Caco-2 (cell line): Measurements from ENCODE around the gene LYZL4. TPM values are rescaled to one million over a fixed set of nuclear protein-coding genes. Genes with fewer than 3 reads are reported as not detected.
A peak's percentile ranks its signal among the peaks of the same experiment; 100 is the strongest.

Experiments used
- BruUV-seq: library from RNA; stranded (reverse); fragments of 400-500 nt; replicated peaks from 2 replicates; lab custom pipeline; 2021; lab: Mats Ljungman, UMichigan
- CTCF ChIA-PET: fragments of 300-600 bp; sonication (Branson Sonifier 250); formaldehyde crosslinking; loops from one replicate; lab custom pipeline; 2022; ENCODE audit warnings: antibody characterized with exemption; lab: Charles Lee
- POLR2A ChIA-PET: fragments of 300-600 bp; sonication (Branson Sonifier 250); formaldehyde crosslinking; loops from one replicate; lab custom pipeline; 2022; ENCODE audit warnings: antibody characterized with exemption; lab: Charles Lee
- DNase-seq, 2 experiments: peaks; one replicate each; pipeline versions ENCODE4 v3.0.0 to v3.0.0-alpha.2; 2020 to 2022
- H3K27me3 ChIP-seq: replicated peaks from 2 replicates; pipeline ENCODE4 v1.6.0; 2011; ENCODE audit warnings: low read length; ENCODE audit not compliant: control insufficient read depth, insufficient read depth
- H3K36me3 ChIP-seq: 2 replicates; pipeline ENCODE4 v1.5.1; 2011; ENCODE audit warnings: low read length; ENCODE audit not compliant: control insufficient read depth, insufficient read depth
- H3K4me1 ChIP-seq: fragments of 250-450 bp; sonication (Bioruptor Pico); 2 replicates; pipeline ENCODE4 v1.5.1; 2020; ENCODE audit warnings: mild to moderate bottlenecking
- H3K4me3 ChIP-seq: 2 replicates; pipeline ENCODE4 v1.5.1; 2011; ENCODE audit warnings: low read depth, mild to moderate bottlenecking, control low read depth, low read length
- H3K9me3 ChIP-seq: fragments of 250-450 bp; sonication (Bioruptor Pico); 2 replicates; pipeline ENCODE4 v1.5.1; 2020; ENCODE audit warnings: mild to moderate bottlenecking, moderate library complexity
- H3K27ac Mint-ChIP-seq: one replicate; pipeline ENCODE4 v1.8.0; 2022; ENCODE audit warnings: mixed read lengths; ENCODE audit not compliant: unreplicated experiment
- H3K27me3 Mint-ChIP-seq: one replicate; pipeline ENCODE4 v1.8.0; 2022; ENCODE audit warnings: mixed read lengths; ENCODE audit not compliant: insufficient read depth, unreplicated experiment
- H3K36me3 Mint-ChIP-seq: one replicate; pipeline ENCODE4 v1.8.0; 2022; ENCODE audit warnings: mild to moderate bottlenecking, mixed read lengths; ENCODE audit not compliant: insufficient read depth, unreplicated experiment
- H3K4me1 Mint-ChIP-seq: one replicate; pipeline ENCODE4 v1.8.0; 2022; ENCODE audit warnings: low read depth, mixed read lengths; ENCODE audit not compliant: unreplicated experiment
- H3K4me3 Mint-ChIP-seq: one replicate; pipeline ENCODE4 v1.8.0; 2022; ENCODE audit warnings: mild to moderate bottlenecking, moderate library complexity, mixed read lengths; ENCODE audit not compliant: unreplicated experiment
- H3K9me3 Mint-ChIP-seq: one replicate; pipeline ENCODE4 v1.8.0; 2022; ENCODE audit warnings: mixed read lengths; ENCODE audit not compliant: unreplicated experiment
- intact Hi-C: fragments of 100-400 bp; cut with micrococcal nuclease; formaldehyde crosslinking; loops from one replicate; pipeline ENCODE4 v1.10.0; 2022; ENCODE audit not compliant: unreplicated experiment
- total RNA-seq: library from RNA; stranded (reverse); gene quantifications from 2 replicates; pipeline ENCODE4 v1.2.3, GENCODE V29; 2022
- TF ChIP-seq, protein P1 (sequence below), 2 experiments: fragments of 200-600 bp in 1 of 2; IDR thresholded peaks; 1 replicate in 1 of 2; 2 replicates in 1 of 2; pipeline versions ENCODE4 v1.5.1 to v1.8.0; 2011 to 2022; ENCODE audit warnings: antibody characterized with exemption in 1 of 2, control low read depth in 1 of 2, inconsistent platforms in 1 of 2, low read depth in 1 of 2, low read length in 1 of 2, mild to moderate bottlenecking in 1 of 2, moderate library complexity in 1 of 2; ENCODE audit not compliant: insufficient read depth in 1 of 2, severe bottlenecking in 1 of 2, unreplicated experiment in 1 of 2

The LYZL4 gene
- total RNA-seq, 1 experiment from 2014 or later = not detected

DNA sequence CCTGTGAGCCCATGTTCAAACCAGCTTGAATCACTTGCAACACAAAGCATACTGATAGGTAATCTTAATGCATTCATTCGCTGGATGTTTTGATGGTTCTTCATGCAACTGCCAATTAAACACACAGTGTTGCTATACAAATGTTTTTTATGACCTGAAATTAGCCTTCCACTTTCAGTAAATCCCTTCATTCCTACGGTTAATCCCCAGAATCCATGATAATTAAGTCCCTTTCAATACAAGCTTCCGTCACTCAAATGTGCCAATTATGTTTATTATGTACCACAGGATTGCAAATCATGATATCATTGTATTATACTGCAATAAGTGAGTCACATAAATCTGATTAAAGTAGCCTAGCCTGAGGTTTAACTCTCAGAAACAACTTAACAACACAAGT, 14.5 kb upstream of the LYZL4 start:
- Mint-ChIP-seq H3K27me3 (no peaks in the 10 kb centered on the region), H3K36me3 (no peaks in the 10 kb centered on the region), H3K27ac (no peak overlapping the region), H3K9me3 (peaks cover 8% of the 10 kb centered on the region), H3K4me3 (no peak overlapping the region), H3K4me1 (peaks cover 8% of the 10 kb centered on the region)
- Histone ChIP-seq H3K36me3 (no peaks in the 10 kb centered on the region), H3K4me1 (peaks cover 24% of the 10 kb centered on the region), H3K9me3 (no peaks in the 10 kb centered on the region), H3K4me3 (no peak overlapping the region), H3K27me3 (no peaks in the 10 kb centered on the region)
- DNase-seq = no peak
- ChIA-PET POLR2A (no interaction called here), CTCF (no interaction called here)
- intact Hi-C loops = no loop called here
- TF ChIP-seq, protein P1, sequence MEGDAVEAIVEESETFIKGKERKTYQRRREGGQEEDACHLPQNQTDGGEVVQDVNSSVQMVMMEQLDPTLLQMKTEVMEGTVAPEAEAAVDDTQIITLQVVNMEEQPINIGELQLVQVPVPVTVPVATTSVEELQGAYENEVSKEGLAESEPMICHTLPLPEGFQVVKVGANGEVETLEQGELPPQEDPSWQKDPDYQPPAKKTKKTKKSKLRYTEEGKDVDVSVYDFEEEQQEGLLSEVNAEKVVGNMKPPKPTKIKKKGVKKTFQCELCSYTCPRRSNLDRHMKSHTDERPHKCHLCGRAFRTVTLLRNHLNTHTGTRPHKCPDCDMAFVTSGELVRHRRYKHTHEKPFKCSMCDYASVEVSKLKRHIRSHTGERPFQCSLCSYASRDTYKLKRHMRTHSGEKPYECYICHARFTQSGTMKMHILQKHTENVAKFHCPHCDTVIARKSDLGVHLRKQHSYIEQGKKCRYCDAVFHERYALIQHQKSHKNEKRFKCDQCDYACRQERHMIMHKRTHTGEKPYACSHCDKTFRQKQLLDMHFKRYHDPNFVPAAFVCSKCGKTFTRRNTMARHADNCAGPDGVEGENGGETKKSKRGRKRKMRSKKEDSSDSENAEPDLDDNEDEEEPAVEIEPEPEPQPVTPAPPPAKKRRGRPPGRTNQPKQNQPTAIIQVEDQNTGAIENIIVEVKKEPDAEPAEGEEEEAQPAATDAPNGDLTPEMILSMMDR (IDR thresholded peaks at IDR 0.05; ENCODE audit: insufficient read depth in 1 of 2, low read depth in 1 of 2, low read length in 1 of 2, severe bottlenecking in 1 of 2, unreplicated experiment in 1 of 2) = no peak
- no TSS peak for BruUV-seq

DNA sequence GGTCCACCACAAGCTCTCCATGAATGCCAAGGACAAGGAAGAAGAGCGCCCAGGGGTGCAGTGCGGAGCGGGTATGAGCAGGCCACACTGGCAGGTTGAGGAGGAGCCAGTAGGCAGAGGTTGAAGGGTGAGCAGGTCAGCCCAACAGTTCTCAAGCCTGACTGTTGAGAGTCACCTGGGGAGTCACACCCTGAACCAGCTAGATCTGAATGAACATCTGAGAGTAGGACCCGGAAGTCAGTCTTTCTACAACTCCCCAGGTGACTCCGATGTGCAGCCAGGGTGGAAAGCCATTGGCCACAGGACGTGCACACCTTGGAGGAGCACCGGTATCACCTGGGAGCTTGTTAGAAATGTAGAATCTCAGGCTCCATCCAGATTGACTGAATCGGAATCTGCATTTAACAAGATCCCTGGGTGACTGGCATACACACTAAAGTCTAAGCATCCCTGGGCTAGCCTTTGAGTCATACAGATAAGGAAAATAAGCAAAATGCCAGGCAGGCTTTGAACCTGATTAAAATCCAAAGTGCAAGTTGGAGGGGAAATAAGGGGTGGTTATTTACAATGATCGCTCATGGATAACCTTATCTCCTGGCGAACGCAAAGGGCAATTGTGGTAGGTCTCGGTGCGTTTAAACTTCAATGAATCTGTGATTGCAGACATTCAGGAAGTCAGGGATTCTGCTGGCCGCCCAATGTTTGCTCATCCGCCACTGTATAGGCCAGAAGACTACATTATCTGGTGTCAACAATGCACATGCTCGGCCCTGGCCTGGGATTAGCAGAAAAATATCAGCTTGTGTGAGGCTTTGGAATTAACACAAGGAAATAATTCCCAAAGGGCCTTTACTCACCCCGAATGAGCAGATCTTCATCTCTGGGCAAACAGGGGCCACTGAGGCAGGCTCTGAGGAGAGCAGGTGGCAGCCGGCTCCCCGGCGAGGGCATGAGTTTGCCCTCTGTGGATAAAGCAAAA, 11.7 kb upstream of the LYZL4 start:
- peak; percentile 57 to 80 for DNase-seq
- H3K27me3 ChIP-seq = no peaks in the 10 kb centered on the region
- H3K36me3 ChIP-seq = no peaks in the 10 kb centered on the region
- TF ChIP-seq, protein P1 (IDR thresholded peaks at IDR 0.05; ENCODE audit: insufficient read depth in 1 of 2, low read depth in 1 of 2, low read length in 1 of 2, severe bottlenecking in 1 of 2, unreplicated experiment in 1 of 2) = no peak
- Mint-ChIP-seq H3K9me3 (peaks cover 8% of the 10 kb centered on the region), H3K27me3 (no peaks in the 10 kb centered on the region), H3K4me3 (no peak overlapping the region), H3K27ac (no peak overlapping the region), H3K36me3 (no peaks in the 10 kb centered on the region), H3K4me1 (peaks cover 8% of the 10 kb centered on the region)
- intact Hi-C loops = no loop called here
- POLR2A ChIA-PET = no interaction called here
- H3K4me1 ChIP-seq = peaks cover 24% of the 10 kb centered on the region
- no TSS peak for BruUV-seq
- CTCF ChIA-PET = interaction anchor here (1.0 kb wide), 1 partner anchor 192 kb away, joined by 4 read pairs; no protein-coding TSS in a partner anchor
- no peak overlapping the region for H3K4me3 ChIP-seq
- no peaks in the 10 kb centered on the region for H3K9me3 ChIP-seq

DNA sequence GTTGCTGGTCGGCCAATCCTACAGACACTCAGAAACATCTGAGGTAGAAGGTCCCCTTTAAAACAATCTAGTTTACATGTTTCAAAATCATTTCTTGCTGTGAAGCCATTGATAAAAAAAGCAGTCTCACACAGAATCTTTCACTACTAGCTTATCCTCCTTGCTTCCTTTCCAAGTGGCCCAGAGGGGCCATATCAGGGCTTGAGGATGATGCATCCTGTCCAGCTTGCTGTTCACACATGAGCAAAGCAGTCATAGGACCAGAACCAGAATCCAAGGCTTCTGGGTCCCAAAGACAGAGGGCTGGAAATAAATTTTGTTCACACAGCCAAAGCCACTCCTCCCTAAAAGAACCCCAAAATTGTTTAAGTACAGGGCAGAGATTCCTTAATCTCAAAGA, 9.2 kb upstream of the LYZL4 start:
- H3K4me1 ChIP-seq = peaks cover 24% of the 10 kb centered on the region
- DNase-seq = no peak
- peaks cover 8% of the 10 kb centered on the region for H3K4me1 Mint-ChIP-seq
- BruUV-seq = no TSS peak
- no peak overlapping the region for H3K27ac Mint-ChIP-seq
- no peak overlapping the region for H3K4me3 ChIP-seq
- H3K27me3 Mint-ChIP-seq = no peaks in the 10 kb centered on the region
- POLR2A ChIA-PET = no interaction called here
- H3K36me3 Mint-ChIP-seq = no peaks in the 10 kb centered on the region
- no peaks in the 10 kb centered on the region for H3K27me3 ChIP-seq
- TF ChIP-seq, protein P1 (IDR thresholded peaks at IDR 0.05; ENCODE audit: insufficient read depth in 1 of 2, low read depth in 1 of 2, low read length in 1 of 2, severe bottlenecking in 1 of 2, unreplicated experiment in 1 of 2) = no peak
- CTCF ChIA-PET = no interaction called here
- peaks cover 6% of the 10 kb centered on the region for H3K9me3 Mint-ChIP-seq
- no peaks in the 10 kb centered on the region for H3K36me3 ChIP-seq
- H3K4me3 Mint-ChIP-seq = no peak overlapping the region
- H3K9me3 ChIP-seq = no peaks in the 10 kb centered on the region
- intact Hi-C loops = no loop called here
